Muscle of arm (tissue), 14 donors: Measurements from ENCODE around the gene EPB41L3. TPM values are rescaled to one million over a fixed set of nuclear protein-coding genes. Genes with fewer than 3 reads are reported as not detected.
A peak's percentile ranks its signal among the peaks of the same experiment; 100 is the strongest.

ENCODE experiments used
- DNase-seq: peaks from one replicate; pipeline ENCODE4 v3.0.0-alpha.2; 2013
- long read RNA-seq, 11 donors: transcript quantifications; one replicate each; lab custom pipeline, GENCODE V29; 2026
- polyA plus RNA-seq, 12 donors: library from polyadenylated mRNA; unstranded; fragments of 120-200 nt; gene quantifications; one replicate each; pipeline ENCODE4 v1.2.1, GENCODE V29; 2013; ENCODE audit not compliant: insufficient read length in 12 of 12

Gene EPB41L3
- polyA plus RNA-seq: 100 to 1,000 TPM; 100 to 150 (median 118) TPM
- long read RNA-seq, donor 1, partial matches to known transcripts: 5 of 10 reads
- long read RNA-seq, donor 1, other reads (novel, unspliced or antisense): 0 of 10 reads
- long read RNA-seq, donor 2, full-length matches to known transcripts: 7 of 16 reads
- long read RNA-seq, donor 2, partial matches to known transcripts: 9 of 16 reads
- long read RNA-seq, donor 2, other reads (novel, unspliced or antisense): 0 of 16 reads
- long read RNA-seq, donor 3, full-length matches to known transcripts: 2 of 44 reads
- long read RNA-seq, donor 3, partial matches to known transcripts: 42 of 44 reads
- long read RNA-seq, donor 3, other reads (novel, unspliced or antisense): 0 of 44 reads
- long read RNA-seq, donor 4, full-length matches to known transcripts: 5 of 5 reads
- long read RNA-seq, donor 4, partial matches to known transcripts: 0 of 5 reads
- long read RNA-seq, donor 4, other reads (novel, unspliced or antisense): 0 of 5 reads
- long read RNA-seq, donor 5, full-length matches to known transcripts: 3 of 24 reads
- long read RNA-seq, donor 5, partial matches to known transcripts: 21 of 24 reads
- long read RNA-seq, donor 5, other reads (novel, unspliced or antisense): 0 of 24 reads
- long read RNA-seq, donor 6, partial matches to known transcripts: 5 of 6 reads
- long read RNA-seq, donor 6, other reads (novel, unspliced or antisense): 0 of 6 reads
- long read RNA-seq, donor 7, full-length matches to known transcripts: 4 of 4 reads
- long read RNA-seq, donor 7, partial matches to known transcripts: 0 of 4 reads
- long read RNA-seq, donor 7, other reads (novel, unspliced or antisense): 0 of 4 reads
- long read RNA-seq, donor 8, full-length matches to known transcripts: 4 of 16 reads
- long read RNA-seq, donor 8, partial matches to known transcripts: 12 of 16 reads
- long read RNA-seq, donor 8, other reads (novel, unspliced or antisense): 0 of 16 reads
- long read RNA-seq, donor 9, full-length matches to known transcripts: 2 of 7 reads
- long read RNA-seq, donor 9, partial matches to known transcripts: 5 of 7 reads
- long read RNA-seq, donor 9, other reads (novel, unspliced or antisense): 0 of 7 reads
- long read RNA-seq, donor 10, full-length matches to known transcripts: 5 of 17 reads
- long read RNA-seq, donor 10, partial matches to known transcripts: 12 of 17 reads
- long read RNA-seq, donor 10, other reads (novel, unspliced or antisense): 0 of 17 reads
- long read RNA-seq, donor 11, full-length matches to known transcripts: 5 of 11 reads
- long read RNA-seq, donor 11, partial matches to known transcripts: 6 of 11 reads
- long read RNA-seq, donor 11, other reads (novel, unspliced or antisense): 0 of 11 reads

DNA sequence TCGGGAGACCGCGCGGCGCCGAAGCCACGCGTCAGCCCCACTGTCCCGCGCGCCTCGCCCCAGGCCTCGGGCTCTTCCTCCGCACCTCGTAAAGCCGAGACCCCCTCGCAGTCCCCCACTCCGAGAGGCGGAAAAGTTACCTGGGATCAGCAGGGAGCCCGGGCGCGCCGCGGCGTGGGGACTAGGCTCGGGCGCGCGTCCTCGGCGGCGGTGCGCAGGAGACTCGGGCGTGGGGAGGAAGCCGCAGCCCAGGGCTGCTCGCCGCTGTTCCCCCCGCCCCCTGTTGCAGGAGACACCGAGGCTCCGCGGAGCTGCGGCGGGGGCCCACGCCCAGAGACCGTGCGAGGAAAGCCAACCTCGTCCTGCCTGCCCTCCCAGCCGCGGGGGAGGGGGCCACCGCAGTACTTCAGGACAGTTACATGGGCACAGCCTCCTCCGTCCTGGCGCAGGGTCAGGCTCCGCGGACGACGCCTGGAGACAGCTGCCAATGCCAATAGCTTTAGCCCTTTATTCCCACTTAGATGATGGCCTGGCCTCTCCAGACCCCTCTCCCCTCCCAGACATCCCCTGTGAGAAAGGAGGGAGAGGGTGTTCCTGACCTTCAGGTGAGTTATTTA, at the start of gene EPB41L3:
Gene EPB41L3, minus strand, starts transcription at position 225 of the 617 bp plus-strand sequence. CDS start 54,814 bp downstream, outside the sequence.
- DNase-seq: peak; percentile 59

DNA sequence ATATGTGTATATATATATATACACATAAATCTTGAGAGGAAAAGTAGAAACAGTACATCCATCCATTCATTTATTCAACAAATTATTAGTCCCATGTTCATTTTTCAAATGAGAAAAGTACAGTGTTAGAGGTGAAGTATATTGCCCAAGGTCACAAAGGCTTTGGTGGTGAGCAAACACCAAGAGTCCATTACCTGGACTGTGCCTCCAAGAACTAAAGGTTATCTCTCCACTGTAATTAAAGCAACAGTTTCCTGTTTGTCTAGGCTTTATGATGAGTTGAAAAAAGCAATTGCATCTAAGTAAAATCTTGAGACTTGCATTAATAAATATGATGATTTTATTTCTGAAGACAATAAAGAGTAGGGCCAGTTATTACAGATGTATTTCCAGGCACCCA, 44.7 kb upstream of the EPB41L3 start:
- no peak for DNase-seq

DNA sequence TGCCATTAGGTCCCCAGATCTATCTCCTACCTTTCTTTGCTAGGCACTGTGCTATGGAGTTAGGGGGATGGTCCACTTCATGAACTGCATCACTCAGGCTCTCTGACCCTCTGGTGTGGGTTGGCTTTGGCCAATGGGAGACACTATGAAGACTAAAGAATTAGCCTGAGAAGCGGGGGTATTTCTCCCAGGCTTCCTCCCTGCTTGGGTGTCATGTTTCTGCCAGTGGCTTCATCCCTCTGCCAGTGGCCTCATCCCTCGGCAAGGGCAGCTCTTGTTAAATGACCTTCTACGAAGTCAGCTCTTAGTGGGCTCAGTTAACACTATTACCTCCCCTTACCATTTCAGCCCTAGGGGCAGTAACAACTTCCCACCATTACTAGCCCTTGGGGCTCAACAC, 41.9 kb upstream of the EPB41L3 start:
- DNase-seq: no peak

DNA sequence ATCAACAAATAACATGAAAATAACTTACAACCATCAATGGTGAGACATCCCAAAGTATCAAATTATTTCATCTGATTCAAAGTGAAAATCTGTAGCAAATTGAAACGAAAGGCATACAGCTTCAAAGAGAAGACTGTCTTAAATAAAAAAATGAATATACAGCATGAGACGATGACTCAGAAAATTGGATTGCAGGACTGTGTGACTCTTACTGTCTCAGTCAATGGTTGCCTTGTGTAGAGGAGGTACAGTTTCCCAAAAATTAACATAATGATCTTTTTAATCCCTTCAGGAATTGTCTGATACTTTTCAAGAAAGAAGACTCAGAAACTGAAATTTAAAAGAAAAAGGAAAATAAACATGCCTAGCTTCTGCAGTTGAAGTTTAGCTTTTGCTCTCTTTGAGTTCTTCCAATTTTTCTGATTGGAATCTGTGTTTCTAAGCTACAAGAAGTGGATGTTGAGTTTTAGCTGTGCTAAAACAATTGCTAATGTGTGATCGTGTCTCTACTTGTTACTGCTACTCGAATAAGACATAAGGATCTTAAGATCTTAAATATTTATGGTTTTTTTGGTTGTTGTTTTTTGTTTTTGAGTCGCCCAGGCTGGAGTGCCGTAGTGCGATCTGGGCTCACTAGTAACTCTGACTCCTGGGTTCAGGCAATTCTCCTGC, 41.1 kb upstream of the EPB41L3 start:
- DNase-seq: no peak

DNA sequence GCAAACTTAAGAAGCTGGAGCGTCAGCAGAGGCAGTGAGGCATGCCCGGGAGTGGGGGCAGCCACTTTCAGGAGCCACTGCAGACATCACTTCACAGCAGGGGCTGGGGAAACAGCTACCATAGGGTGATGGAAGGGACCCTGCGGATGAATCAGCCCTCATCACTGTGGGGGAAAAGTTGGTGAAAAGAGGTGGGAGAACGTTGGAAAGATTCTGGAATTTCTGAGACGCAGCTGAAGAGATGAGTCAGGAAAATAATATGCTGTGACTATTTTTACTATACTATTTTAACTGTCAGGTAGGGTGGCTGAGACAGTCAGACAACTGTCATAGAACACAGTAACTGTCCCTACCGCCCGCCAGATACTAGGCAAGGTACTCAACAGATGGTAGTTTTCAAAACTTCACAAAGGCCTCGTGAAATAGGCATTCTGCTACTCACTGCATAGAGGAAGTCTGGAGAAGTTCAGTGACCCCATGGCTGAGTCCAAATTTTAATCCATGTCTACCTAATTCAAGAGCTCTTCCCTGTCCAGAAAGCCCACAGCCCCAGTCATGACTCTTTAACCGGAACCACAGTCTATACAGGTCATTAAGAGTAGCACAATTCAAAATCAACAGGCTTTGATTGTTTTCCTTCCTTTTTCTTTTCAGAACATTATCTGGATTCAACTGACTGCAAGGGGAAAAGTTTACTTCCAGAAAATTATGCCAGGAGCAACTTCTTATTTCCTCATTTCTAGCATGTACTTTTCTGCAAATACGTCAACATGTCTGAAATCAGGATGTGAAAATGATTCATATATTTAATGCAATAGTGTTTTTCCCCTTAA, 39.3 kb upstream of the EPB41L3 start:
- no peak for DNase-seq

DNA sequence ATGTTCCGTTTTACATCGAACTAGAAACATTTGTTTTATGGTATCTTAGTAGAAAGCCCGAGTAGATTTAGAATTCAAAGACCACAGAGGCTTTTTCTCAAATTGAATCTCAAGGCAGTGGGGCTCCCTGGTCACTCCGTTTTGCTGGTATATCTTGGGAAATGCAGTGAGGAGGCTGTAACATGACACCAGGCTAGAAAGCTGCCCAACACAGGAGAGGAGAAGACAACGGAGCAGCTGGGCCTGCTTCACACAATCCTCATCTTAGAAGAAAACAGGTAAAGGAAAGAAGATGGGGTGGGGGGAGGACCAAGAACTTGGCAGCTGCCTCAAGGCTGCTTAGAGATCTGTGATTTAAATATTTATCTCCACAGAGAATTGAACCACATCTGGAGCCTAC, 38.3 kb upstream of the EPB41L3 start:
- DNase-seq: peak; percentile 46

DNA sequence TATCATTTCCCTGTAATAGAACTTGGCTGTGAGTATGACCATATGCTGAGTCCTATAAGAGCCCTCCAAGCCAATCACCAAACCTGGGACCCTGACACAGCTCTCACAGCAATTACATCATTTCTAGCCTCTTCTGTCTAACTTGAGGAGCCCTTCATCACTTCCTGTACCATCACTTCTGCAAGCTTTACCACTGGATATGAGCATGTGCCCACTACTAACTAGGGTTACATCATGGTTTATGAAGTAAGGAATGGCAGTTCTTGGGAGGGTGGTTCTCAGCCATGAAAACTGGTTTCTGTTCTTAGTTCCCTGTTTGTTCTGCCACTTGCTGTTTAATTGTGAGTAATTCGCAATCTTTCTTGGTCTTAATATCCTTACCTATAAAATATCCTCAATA, 31.0 kb upstream of the EPB41L3 start:
- no peak for DNase-seq

DNA sequence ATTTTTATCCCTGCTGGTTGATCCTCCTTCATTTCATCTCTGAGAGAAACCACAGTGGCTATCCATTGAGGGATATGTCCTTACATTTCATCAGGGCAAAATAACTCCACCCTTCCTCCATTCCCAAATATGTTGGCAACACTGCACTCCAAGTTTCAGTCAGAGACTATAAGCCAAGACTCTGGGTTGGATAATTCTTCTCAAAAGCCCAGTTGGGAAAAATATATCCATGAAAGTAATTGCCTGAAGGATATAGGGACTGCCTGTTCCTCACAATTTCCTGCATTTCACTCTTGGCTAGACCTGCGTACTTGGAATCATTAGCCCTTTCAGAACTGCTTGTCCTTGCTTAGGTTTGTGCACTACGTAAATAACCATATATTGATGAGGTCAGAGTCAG, 27.9 kb upstream of the EPB41L3 start:
- peak; percentile 48 for DNase-seq

DNA sequence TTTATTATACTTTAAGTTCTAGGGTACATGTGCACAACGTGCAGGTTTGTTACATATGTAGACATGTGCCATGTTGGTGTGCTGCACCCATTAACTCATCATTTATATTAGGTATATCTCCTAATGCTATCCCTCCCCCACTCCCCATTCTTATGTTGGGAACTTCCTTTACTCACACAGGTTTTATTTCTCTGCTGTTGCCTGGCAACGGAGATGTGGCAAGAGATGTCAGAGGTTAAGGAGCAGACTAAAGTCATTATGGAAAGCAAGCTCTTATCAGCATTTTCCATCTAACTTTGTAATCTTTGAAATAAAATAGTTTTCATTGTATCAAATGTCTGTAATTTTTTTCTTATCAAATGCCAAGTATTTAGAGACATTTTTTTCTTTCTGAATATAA, 26.8 kb upstream of the EPB41L3 start:
- peak; percentile 16 for DNase-seq

DNA sequence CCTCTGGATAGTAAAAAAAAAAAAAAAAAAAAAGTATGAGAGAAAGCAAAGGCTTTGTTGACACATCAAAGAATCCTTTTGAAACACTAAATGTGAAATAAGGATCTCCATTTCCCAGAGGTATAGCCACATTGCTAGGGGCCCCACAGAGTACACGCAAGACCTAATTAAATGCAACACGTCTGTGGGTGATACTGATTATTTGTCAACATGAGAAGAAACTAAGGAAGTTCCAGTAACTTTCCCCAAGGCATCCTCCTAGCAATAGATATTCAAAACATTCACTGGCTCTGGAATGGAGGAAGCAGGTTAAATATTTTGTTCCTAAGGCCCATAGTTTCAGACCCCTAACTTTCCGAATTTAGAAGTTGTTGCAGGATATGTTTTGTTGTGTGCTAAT, 24.6 kb upstream of the EPB41L3 start:
- no peak for DNase-seq

DNA sequence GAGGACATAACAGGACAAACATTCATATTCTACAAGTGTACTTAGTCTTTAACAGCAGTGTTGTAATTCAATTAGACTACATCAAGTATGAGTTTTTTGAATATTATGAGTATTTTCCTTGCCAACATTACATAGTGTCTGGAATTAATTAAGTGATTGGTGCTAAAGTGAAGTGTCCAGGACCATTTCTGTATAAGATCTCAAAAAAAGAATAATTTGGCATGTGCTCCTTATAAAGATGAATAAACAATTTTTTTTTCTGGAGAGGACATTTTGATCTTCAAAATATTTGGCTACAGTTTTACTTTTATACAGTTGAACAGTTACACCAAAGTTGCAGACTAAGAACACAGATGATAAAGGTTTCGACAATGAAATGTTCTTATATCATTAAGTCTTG, 15.1 kb upstream of the EPB41L3 start:
- no peak for DNase-seq

DNA sequence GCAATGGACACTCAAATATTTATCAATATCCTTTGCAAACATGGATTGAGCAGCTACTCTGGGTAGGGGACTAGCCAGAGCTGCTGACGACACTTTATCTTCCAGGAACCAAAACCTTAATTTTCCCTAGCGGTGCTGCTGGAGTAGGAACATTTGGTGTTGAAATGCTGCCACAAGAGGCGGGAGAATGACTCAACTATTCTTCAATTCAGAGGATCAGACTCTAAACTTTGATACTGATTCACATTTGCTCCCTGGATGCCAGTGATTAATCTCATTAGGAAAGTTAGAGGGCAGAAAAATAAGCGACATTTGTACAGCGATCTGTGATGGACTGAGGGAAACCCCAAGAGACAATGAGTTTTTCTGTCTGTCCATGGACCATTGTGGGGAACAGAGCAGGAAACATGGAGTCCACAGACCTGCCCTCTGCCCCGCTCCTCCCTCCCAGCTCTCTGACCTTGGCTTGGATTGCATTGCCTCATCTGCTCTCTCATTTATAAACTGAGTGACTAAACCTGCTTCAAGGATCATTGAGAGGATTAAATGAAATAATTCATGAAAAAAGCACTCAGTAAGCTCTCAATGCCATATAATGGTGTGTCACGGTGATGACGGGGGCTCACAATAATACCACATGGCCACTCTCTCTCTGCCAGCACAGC, 12.6 kb upstream of the EPB41L3 start:
- no peak for DNase-seq

DNA sequence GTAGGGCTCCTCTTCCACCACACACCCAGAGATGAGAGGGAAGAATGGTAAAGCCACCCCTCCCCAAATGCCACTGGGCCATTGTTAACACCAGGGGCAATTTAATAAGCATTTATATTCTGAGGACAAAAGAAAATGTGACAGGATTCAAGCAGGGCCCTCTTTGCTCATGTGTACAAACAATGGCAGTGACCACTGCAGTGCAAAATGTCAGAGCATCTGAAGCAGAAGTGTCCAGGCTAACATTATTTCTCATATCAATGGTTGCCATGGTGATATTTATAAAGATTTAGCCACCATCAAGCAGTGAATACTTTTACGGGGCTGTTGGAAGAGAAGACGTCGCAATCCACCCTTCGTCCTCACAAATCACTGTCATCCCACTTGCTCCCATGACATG, 10.8 kb upstream of the EPB41L3 start:
- no peak for DNase-seq

DNA sequence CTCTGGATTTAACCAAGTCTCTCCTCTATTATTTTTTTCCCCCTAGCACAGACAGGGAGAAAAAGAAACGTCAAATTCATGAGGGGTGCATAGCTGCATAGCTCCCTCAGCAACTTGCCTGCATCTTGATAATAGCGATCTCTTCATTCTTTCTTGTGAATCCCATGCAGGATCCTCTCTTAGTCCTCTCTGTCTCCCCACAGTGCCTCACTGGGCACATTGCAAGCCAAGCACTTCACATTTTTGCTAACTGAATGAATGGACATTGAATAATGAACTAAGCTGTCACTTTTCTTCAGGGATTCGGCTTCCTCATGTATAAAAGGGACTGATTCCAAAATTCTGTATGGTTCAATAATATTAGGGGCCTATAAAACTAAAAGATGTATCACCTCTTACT, 2.9 kb upstream of the EPB41L3 start:
- peak; percentile 59 for DNase-seq

DNA sequence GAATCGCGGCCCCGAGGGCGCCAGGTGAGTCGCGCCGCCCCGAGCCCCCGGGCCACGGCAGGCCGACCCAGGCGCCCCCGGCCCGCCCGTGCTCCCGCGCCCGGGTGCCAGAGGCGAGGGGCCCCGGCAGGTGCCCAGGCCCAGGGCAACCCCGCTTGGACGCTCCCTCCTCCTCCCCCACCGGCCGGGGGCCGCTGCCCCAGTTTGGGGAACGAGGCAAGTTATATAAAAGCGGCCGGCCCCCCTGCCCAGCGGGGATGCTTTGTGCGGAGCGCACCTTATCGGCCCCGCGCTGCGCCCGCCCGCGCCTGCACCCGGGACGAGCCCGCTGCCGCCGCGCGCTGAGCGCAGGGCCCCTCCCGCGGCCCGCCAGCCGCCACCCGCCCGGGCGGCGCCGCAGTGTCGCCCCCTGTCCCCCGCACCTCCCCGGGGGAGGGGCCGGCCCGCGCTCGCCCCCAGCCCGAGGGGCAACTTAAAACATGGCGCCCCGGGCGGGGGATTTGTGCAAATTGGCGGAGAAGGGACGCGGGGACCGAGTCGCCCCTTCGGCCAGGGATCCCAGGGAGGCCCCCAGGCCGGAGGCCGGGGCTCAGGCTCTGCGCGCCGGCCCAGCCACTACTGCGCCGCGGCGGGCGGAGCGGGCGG, 639 bp downstream of the EPB41L3 start:
- DNase-seq: no peak

DNA sequence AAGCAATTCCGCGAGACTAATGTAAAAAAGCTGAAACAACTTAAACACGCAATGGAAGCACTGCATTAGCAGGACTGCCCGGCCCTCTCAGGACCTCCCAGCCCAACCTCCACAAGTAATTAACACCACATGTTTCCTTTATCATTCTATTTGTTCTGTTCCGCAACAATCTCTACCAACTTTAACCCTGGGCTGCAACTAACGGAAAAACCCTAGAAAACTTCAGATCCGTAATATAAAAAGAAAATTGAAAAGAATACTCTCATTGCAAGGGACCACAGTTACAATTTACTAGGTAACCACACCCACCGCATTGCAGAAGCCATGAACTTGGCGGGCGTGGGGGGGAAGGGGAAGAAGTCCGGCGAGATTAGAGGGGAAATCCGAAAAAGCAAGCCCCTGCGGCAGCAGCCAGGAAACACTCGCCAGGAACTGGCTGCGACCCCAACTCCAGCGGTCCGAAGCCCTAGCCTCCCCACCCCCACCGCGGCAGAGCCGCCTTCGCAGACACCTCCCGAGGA, 1.2 kb downstream of the EPB41L3 start:
- peak; percentile 59 for DNase-seq

DNA sequence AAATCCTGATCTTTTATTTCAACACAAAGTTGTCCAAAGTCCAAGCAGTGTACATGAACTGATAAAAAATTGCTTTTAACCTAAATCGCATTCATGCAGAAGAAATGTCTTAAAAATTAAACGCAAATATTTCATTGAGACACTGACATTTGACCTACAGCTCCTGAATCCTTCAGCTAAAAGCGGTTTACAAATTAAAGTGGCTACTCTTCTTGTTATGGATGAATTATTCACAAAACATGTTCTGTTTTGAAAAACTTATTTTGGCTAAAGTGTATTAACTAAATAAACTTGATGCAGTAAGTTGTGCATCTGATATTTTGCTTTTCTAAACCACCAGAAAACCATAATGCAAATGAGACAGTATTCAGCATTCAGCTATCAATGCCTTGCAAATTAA, 2.2 kb downstream of the EPB41L3 start:
- DNase-seq: no peak

DNA sequence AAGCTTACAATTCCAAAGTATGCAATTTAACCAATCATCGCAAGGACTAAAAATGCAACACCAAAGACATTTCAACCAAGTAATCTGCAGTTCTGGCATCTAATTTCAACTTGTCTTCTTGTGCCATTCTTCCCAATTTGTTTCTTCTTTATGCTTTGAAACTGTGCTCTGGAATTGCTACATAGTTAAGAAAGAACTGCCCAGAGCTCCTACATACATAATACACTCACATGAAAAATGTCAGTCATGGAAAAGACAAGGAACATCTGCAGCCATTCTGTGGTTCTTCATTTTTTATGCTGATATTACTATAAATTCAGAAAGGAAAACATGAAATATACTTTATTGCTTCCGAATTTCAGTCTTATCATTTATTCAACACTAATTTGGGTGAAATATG, 4.4 kb downstream of the EPB41L3 start:
- DNase-seq: no peak
